HEK293 (cell line): ENCODE data around the gene HOXC11.
A peak's percentile ranks its signal among the peaks of the same experiment; 100 is the strongest.

Experiments used
- FEZF1 ChIP-seq: fragments of 450-650 bp; formaldehyde crosslinking; IDR thresholded peaks from 2 replicates; pipeline ENCODE4 v1.5.1; 2016; ENCODE audit warnings: missing biosample characterization, missing genetic modification characterization
- GLI4 ChIP-seq: fragments of 450-650 bp; formaldehyde crosslinking; IDR thresholded peaks from 2 replicates; pipeline ENCODE4 v1.5.1; 2016; ENCODE audit warnings: missing biosample characterization, missing genetic modification characterization
- GLIS1 ChIP-seq: fragments of 450-650 bp; formaldehyde crosslinking; IDR thresholded peaks from 2 replicates; pipeline ENCODE4 v1.5.1; 2016; ENCODE audit warnings: missing biosample characterization, missing genetic modification characterization
- HOXA7 ChIP-seq: sonication (generic); formaldehyde crosslinking; IDR thresholded peaks from 2 replicates; pipeline ENCODE4 v1.8.1; 2022; ENCODE audit warnings: missing genetic modification reagents, borderline replicate concordance
- INSM2 ChIP-seq: fragments of 450-650 bp; formaldehyde crosslinking; IDR thresholded peaks from 2 replicates; pipeline ENCODE4 v1.5.1; 2016; ENCODE audit warnings: missing biosample characterization, missing genetic modification characterization
- KLF8 ChIP-seq: fragments of 450-650 bp; formaldehyde crosslinking; IDR thresholded peaks from 2 replicates; pipeline ENCODE4 v1.5.1; 2016; ENCODE audit warnings: missing biosample characterization, missing genetic modification characterization
- REPIN1 ChIP-seq: fragments of 450-650 bp; formaldehyde crosslinking; IDR thresholded peaks from 2 replicates; pipeline ENCODE4 v1.5.1; 2017; ENCODE audit warnings: missing biosample characterization, missing genetic modification characterization, low read depth
- YY2 ChIP-seq: fragments of 450-650 bp; formaldehyde crosslinking; IDR thresholded peaks from 2 replicates; pipeline ENCODE4 v1.5.1; 2016; ENCODE audit warnings: missing biosample characterization, missing genetic modification characterization
- ZBTB21 ChIP-seq: fragments of 450-650 bp; formaldehyde crosslinking; IDR thresholded peaks from 2 replicates; pipeline ENCODE4 v1.5.1; 2017; ENCODE audit warnings: missing biosample characterization, missing genetic modification characterization
- ZFP37 ChIP-seq: fragments of 450-650 bp; formaldehyde crosslinking; IDR thresholded peaks from 2 replicates; pipeline ENCODE4 v1.5.1; 2016; ENCODE audit warnings: missing biosample characterization, missing genetic modification characterization
- ZNF121 ChIP-seq: fragments of 450-650 bp; formaldehyde crosslinking; IDR thresholded peaks from 2 replicates; pipeline ENCODE4 v1.5.1; 2016; ENCODE audit warnings: missing biosample characterization, missing genetic modification characterization
- ZNF132 ChIP-seq: fragments of 450-650 bp; formaldehyde crosslinking; IDR thresholded peaks from 2 replicates; pipeline ENCODE4 v1.5.1; 2017; ENCODE audit warnings: missing biosample characterization, missing genetic modification characterization, borderline replicate concordance
- ZNF169 ChIP-seq: fragments of 450-650 bp; formaldehyde crosslinking; IDR thresholded peaks from 2 replicates; pipeline ENCODE4 v1.5.1; 2016; ENCODE audit warnings: missing biosample characterization, missing genetic modification characterization
- ZNF211 ChIP-seq: fragments of 450-650 bp; formaldehyde crosslinking; IDR thresholded peaks from 2 replicates; pipeline ENCODE4 v1.5.1; 2016; ENCODE audit warnings: low read depth, missing biosample characterization, missing genetic modification characterization
- ZNF214 ChIP-seq: fragments of 450-650 bp; formaldehyde crosslinking; IDR thresholded peaks from 2 replicates; pipeline ENCODE4 v1.5.1; 2017; ENCODE audit warnings: missing biosample characterization, mild to moderate bottlenecking, missing genetic modification characterization, borderline replicate concordance
- ZNF26 ChIP-seq: fragments of 450-650 bp; formaldehyde crosslinking; IDR thresholded peaks from 2 replicates; pipeline ENCODE4 v1.5.1; 2016; ENCODE audit warnings: missing biosample characterization, missing genetic modification characterization
- ZNF350 ChIP-seq: fragments of 450-650 bp; formaldehyde crosslinking; IDR thresholded peaks from 2 replicates; pipeline ENCODE4 v1.5.0; 2017; ENCODE audit warnings: missing biosample characterization, mild to moderate bottlenecking, missing genetic modification characterization
- ZNF404 ChIP-seq: fragments of 450-650 bp; formaldehyde crosslinking; IDR thresholded peaks from 2 replicates; pipeline ENCODE4 v1.5.1; 2017; ENCODE audit warnings: missing biosample characterization, missing genetic modification characterization
- ZNF560 ChIP-seq: fragments of 450-650 bp; formaldehyde crosslinking; IDR thresholded peaks from 2 replicates; pipeline ENCODE4 v1.5.1; 2017; ENCODE audit warnings: missing biosample characterization, missing genetic modification characterization, borderline replicate concordance
- ZNF623 ChIP-seq: fragments of 450-650 bp; formaldehyde crosslinking; IDR thresholded peaks from 2 replicates; pipeline ENCODE4 v1.5.1; 2016; ENCODE audit warnings: missing biosample characterization, missing genetic modification characterization
- ZNF658 ChIP-seq: fragments of 450-650 bp; formaldehyde crosslinking; IDR thresholded peaks from 2 replicates; pipeline ENCODE4; 2016; ENCODE audit warnings: missing biosample characterization, missing genetic modification characterization
- ZNF670 ChIP-seq: fragments of 450-650 bp; formaldehyde crosslinking; IDR thresholded peaks from 2 replicates; pipeline ENCODE4 v1.5.1; 2016; ENCODE audit warnings: missing biosample characterization, missing genetic modification characterization, low read depth
- ZNF707 ChIP-seq: fragments of 450-650 bp; formaldehyde crosslinking; IDR thresholded peaks from 2 replicates; pipeline ENCODE4 v1.5.1; 2016; ENCODE audit warnings: missing biosample characterization, missing genetic modification characterization
- ZNF747 ChIP-seq: fragments of 450-650 bp; formaldehyde crosslinking; IDR thresholded peaks from 2 replicates; pipeline ENCODE4 v1.5.1; 2016; ENCODE audit warnings: missing biosample characterization, missing genetic modification characterization
- ZNF777 ChIP-seq: fragments of 450-650 bp; formaldehyde crosslinking; IDR thresholded peaks from 2 replicates; pipeline ENCODE4 v1.5.1; 2017; ENCODE audit warnings: missing biosample characterization, missing genetic modification characterization, borderline replicate concordance
- ZNF843 ChIP-seq: fragments of 450-650 bp; formaldehyde crosslinking; IDR thresholded peaks from 2 replicates; pipeline ENCODE4 v1.5.1; 2016; ENCODE audit warnings: missing biosample characterization, missing genetic modification characterization
- ZSCAN30 ChIP-seq: fragments of 450-650 bp; IDR thresholded peaks from 2 replicates; pipeline ENCODE4 v1.5.1; 2018; ENCODE audit warnings: missing biosample characterization, mild to moderate bottlenecking, missing genetic modification characterization, moderate library complexity
- ZSCAN4 ChIP-seq: fragments of 450-650 bp; formaldehyde crosslinking; IDR thresholded peaks from 2 replicates; pipeline ENCODE4 v1.5.1; 2017; ENCODE audit warnings: missing biosample characterization, missing genetic modification characterization
- TF ChIP-seq, protein P1 (sequence below): fragments of 450-650 bp; formaldehyde crosslinking; IDR thresholded peaks from 2 replicates; pipeline ENCODE4 v1.5.1; 2017; ENCODE audit warnings: missing biosample characterization, missing genetic modification characterization
- TF ChIP-seq, protein P2 (sequence below): fragments of 450-650 bp; formaldehyde crosslinking; optimal IDR thresholded peaks from 2 replicates; pipeline ENCODE3; 2016; ENCODE audit warnings: missing biosample characterization, mild to moderate bottlenecking, missing genetic modification characterization
- TF ChIP-seq, protein P3 (sequence below): fragments of 450-650 bp; formaldehyde crosslinking; IDR thresholded peaks from 2 replicates; pipeline ENCODE4 v1.5.1; 2016; ENCODE audit warnings: missing biosample characterization, missing genetic modification characterization, borderline replicate concordance

The HOXC11 gene

DNA sequence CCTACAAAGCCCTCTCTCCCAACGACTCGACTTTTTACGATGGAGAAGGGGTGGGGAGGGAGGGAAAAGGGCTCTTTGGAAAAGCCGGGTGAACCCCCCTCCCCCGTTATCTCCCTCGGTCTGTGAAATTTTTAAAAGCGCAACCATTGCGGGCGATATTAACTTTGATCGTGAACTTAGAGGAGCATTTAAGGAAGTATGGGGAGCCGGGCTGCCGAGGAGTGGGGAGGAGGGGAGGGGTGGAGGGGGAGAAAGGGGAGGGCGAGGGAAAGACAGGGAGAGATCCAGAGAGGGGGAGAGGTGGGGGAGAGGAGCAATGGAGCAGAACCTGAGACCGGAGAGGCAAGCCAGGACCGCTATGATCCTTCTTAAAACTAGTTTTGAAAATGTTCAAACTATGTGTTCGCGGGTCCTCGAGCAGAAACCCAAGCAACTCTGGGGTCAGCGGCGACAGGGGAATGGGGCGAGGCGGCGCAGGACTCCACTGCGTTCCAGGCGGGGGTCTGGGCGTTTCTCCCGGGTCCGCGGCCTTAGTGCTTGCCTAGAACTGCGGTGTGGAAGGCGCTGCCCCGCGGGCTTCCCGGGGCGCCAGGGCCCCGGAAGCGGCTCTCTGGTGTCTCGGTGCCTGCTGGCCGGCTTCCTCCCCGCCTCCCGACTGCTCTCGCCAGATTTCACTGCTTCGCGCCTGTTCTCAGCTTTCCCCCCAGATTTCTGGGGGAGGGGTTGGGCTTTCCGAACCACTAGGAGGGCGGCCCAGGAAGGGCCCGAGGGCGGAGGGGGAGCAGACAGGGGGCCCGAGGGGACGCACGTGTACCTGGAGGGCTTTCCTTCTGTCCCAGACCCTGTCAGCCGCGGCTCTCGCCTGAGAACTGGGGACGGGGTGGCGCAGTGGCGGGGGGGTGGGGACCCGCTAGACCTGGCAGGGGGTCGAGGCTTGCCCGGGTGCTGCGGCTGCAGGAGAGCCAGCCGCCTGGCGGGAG is 1.4 kb downstream of the HOXC11 start, which contains the start of gene HOTAIR (continued):
- TF ChIP-seq ZBTB21: no peak
- no peak for TF ChIP-seq ZNF843
- no peak for TF ChIP-seq ZSCAN4 (tag by site-specific recombination)
- no peak for TF ChIP-seq ZNF211 (tag by site-specific recombination)
- no peak for TF ChIP-seq REPIN1 (tag by site-specific recombination)
- TF ChIP-seq, protein P1, sequence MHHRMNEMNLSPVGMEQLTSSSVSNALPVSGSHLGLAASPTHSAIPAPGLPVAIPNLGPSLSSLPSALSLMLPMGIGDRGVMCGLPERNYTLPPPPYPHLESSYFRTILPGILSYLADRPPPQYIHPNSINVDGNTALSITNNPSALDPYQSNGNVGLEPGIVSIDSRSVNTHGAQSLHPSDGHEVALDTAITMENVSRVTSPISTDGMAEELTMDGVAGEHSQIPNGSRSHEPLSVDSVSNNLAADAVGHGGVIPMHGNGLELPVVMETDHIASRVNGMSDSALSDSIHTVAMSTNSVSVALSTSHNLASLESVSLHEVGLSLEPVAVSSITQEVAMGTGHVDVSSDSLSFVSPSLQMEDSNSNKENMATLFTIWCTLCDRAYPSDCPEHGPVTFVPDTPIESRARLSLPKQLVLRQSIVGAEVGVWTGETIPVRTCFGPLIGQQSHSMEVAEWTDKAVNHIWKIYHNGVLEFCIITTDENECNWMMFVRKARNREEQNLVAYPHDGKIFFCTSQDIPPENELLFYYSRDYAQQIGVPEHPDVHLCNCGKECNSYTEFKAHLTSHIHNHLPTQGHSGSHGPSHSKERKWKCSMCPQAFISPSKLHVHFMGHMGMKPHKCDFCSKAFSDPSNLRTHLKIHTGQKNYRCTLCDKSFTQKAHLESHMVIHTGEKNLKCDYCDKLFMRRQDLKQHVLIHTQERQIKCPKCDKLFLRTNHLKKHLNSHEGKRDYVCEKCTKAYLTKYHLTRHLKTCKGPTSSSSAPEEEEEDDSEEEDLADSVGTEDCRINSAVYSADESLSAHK (tag by site-specific recombination): 0 out of 2 replicates have a peak, but pooled peaks have one; percentile 2
- TF ChIP-seq ZNF169 (tag by site-specific recombination): no peak
- TF ChIP-seq INSM2 (tag by site-specific recombination): no peak; the same call in 1 of the 2 replicates
- TF ChIP-seq ZNF350 (tag by site-specific recombination): no peak
- no peak for TF ChIP-seq ZNF26 (tag by site-specific recombination)
- peak; percentile 26; the same call in 1 of the 2 replicates for TF ChIP-seq KLF8 (tag by site-specific recombination)
- peak; percentile 73 for TF ChIP-seq FEZF1 (tag by site-specific recombination)
- TF ChIP-seq, protein P2, sequence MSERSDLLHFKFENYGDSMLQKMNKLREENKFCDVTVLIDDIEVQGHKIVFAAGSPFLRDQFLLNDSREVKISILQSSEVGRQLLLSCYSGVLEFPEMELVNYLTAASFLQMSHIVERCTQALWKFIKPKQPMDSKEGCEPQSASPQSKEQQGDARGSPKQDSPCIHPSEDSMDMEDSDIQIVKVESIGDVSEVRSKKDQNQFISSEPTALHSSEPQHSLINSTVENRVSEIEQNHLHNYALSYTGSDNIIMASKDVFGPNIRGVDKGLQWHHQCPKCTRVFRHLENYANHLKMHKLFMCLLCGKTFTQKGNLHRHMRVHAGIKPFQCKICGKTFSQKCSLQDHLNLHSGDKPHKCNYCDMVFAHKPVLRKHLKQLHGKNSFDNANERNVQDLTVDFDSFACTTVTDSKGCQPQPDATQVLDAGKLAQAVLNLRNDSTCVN: peak; percentile 36
- TF ChIP-seq ZNF560: no peak
- TF ChIP-seq ZNF707 (tag by site-specific recombination): no peak
- no peak for TF ChIP-seq HOXA7 (CRISPR knock-in tag)
- TF ChIP-seq ZNF121 (tag by site-specific recombination): no peak
- no peak for TF ChIP-seq ZNF214
- TF ChIP-seq ZFP37: 0 out of 2 replicates have a peak, but pooled peaks have one; percentile 27
- TF ChIP-seq GLIS1 (tag by site-specific recombination): peak; percentile 40
- TF ChIP-seq ZNF132: no peak
- TF ChIP-seq ZNF670: no peak
- no peak for TF ChIP-seq ZNF623 (tag by site-specific recombination)
- no peak for TF ChIP-seq GLI4 (tag by site-specific recombination)
- peak; percentile 78 for TF ChIP-seq ZSCAN30 (tag by site-specific recombination)
- TF ChIP-seq ZNF658 (tag by site-specific recombination): no peak
- TF ChIP-seq ZNF777 (tag by site-specific recombination): no peak
- no peak for TF ChIP-seq ZNF404 (tag by site-specific recombination)
- no peak for TF ChIP-seq ZNF747 (tag by site-specific recombination)
- TF ChIP-seq, protein P3, sequence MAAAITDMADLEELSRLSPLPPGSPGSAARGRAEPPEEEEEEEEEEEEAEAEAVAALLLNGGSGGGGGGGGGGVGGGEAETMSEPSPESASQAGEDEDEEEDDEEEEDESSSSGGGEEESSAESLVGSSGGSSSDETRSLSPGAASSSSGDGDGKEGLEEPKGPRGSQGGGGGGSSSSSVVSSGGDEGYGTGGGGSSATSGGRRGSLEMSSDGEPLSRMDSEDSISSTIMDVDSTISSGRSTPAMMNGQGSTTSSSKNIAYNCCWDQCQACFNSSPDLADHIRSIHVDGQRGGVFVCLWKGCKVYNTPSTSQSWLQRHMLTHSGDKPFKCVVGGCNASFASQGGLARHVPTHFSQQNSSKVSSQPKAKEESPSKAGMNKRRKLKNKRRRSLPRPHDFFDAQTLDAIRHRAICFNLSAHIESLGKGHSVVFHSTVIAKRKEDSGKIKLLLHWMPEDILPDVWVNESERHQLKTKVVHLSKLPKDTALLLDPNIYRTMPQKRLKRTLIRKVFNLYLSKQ (tag by site-specific recombination): no peak
- TF ChIP-seq YY2 (tag by site-specific recombination): no peak
